GM18951 (cell line): ENCODE data around the gene KDM4B.

Source experiments
- POLR2A ChIP-seq: IDR thresholded peaks from 4 replicates; pipeline ENCODE4 v1.6.1; 2011; ENCODE audit warnings: mild to moderate bottlenecking; ENCODE audit not compliant: insufficient read length, insufficient read depth; ENCODE audit errors: extremely low read depth
- in situ Hi-C: fragments of 300-500 bp; cut with MboI; formaldehyde crosslinking; loops from one replicate; pipeline ENCODE4 v1.12.0; 2022; ENCODE audit warnings: low sequenced_read_pairs, mixed read lengths, inconsistent platforms; ENCODE audit not compliant: unreplicated experiment

The KDM4B gene

DNA sequence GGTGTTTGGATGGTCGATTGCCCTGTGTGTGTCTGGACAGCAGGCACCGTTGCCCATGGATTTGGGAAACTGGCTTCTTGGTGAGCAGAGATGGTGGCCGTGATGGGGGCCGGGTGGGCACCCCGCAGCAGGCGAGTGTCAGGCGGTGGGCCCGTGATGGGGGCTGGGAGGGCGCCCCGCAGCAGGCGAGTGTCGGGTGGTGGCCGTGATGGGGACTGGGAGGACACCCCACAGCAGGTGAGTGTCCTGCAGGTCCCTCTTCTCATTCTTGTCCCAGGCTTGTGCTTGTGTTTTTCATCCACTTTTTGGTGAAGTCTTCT lies 86.5 kb downstream of the KDM4B start:
- no peak for TF ChIP-seq POLR2A
- in situ Hi-C loops: no loop called here

DNA sequence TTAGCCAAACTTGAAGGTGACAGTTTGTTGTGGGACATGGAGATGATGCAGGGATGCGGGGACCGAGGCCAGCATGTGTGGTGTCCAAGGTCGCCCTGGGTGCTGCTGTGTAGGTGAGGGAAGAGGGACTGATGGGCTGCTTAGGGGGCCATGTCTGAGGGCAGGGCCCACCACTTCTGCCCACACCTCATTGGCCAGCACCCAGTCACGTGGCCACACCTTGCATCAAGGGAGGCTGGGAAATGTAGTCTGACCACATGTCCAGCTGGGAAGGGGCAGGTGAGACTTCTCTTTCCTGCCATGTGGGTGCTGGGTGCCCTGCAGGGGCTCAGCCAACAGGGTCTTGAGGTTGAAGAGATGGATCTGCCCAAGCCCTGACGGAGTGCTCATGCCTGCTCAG lies 88.9 kb downstream of the KDM4B start:
- no peak for TF ChIP-seq POLR2A
- in situ Hi-C loops: no loop called here

DNA sequence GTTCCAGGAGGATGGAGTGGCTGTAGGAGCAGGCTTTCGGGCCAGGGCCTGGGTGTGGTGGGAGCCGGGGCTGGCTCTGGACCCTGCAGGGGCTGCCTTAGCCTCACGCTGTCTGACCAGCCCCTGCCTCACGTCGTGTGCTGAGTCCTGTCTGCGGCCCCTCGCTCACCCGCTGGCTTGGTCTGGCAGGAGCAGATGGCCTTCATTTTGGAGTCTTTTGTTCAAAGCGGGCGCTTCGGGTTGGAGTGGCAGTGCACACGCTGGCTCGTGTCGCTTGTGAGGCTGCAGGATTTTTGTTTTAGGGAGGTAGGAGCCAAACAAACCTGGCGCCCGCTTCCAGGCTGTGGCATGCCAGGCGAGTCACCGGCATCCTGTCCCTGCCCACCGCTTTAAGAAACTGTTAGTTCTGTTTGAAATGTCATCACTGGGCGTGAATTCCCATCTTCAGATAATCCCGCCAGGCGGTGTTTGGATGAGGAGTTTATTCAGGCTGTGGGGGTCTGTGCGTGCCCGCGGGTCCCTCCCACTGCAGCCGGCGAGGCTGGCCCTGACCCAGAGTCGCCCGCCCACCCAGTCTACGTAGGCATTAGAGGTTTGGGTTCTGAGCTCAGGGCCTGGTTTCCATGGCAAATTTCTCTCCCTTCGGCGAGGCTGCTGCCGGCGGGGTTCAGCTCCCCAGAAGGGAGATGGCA lies 89.8 kb downstream of the KDM4B start:
- no peak for TF ChIP-seq POLR2A
- in situ Hi-C loops: no loop called here

DNA sequence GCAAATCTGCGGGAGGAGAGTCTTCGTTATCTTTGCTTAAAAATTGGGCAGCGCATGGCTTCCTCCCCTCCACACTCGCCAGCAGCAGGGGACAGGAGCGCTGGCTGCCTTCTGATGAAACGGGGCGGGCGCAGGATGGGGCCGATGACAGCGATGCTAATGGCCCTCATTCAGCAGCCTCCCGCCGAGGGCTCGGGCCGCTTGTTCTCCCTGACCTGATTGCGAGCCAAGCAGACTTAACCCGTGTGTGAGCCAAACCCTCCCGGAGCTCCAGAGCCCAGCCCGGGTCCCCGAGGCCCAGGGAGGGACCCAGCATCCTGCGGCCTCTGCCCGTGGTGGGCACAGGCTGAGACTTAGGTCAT lies 90.3 kb downstream of the KDM4B start:
- in situ Hi-C loops: no loop called here
- no peak for TF ChIP-seq POLR2A

DNA sequence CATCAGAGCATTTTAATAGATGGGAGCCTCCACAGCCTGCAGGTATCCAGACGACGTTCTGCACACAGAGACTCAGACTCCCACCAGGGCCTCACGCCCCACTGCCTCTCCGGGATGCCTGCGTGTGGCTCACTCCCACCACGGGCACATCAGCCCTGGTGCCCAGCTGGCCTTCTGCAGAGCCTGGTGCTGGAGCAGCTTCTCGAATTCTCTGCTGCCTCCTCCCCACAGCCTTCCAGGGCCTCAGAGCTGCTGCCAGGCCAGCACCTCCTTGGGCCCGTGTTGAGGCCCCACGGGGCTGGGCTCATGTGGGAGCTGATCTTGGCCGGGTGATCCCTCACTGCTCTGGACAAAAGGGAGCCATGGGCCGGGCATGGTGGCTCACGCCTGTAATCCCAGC lies 90.9 kb downstream of the KDM4B start:
- in situ Hi-C loops: no loop called here
- TF ChIP-seq POLR2A: no peak

DNA sequence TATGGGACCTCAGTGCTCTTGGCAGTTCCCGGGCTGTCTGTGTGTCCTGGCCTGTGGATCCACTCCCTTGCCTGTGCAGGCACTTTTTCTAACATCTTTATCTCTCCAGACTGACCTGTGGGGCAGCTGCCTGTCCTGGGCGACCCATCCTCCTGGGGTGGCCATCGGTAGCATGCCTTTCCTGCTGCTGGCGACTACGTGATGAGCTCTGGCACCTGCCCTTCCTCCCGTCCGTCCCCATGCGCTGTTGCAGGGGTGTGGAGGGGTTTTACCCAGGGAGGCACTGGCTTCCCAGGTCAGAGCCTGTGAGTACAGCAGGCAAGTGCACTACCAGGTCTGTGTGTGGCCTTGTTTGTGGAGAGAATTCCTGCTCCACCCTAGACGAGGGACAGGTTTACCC lies 93.3 kb downstream of the KDM4B start:
- in situ Hi-C loops: no loop called here
- TF ChIP-seq POLR2A: no peak

DNA sequence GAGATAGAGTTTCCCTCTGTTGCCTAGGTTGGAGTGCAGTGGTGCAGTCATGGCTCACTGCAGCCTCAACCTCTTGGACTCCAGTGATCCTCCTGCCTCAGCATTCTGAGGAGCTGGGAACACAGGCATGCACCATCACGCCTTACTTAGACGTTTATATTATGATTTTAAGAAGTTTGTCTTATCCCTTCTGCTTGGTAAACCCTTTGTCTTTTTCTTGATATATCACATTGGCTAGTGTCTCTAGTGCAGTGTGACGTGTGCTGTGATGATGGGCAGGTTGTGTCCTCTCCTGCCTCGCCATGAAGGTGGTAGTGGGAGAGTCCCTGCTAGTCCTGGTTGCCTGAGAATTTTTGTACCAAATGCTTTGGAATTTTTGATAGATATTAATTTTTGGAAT lies 93.9 kb downstream of the KDM4B start:
- in situ Hi-C loops: no loop called here
- TF ChIP-seq POLR2A: no peak

DNA sequence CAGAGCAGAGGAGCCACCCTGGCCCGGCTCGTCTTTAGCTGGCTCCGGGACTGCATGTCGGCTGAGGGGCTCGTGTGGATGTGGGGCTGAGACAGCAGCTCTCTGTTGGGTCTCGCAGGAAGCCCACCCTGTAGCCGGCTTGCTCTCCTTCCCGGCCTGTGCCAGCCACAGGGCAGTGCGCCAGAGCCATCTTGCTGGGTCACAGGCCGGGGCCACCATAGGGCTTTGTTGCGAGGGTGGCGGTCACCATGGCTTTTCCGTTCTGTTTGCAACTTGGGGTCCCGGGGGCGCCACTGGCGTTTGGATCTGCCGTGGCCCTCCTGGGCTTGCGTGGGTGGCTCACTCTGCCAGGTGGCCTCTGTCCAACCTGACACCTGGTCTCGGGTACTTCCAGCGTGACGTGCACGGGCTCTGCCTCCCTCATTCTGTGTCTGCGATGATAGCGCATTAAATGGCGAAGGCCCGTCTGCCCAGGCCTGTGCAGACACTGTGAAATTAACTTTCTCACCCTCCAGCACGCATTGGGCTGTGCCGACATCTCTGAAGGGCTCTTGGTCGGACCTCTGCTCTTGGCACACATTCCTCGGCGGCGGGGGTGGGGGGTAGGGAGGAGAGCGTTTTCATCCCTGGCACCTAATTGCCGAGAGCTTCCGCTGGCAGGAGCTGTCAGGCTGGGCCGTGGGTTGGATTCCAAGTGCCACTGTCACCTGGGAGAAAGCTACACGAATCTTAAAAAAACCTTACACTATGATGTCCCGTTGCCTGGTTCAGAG lies 95.1 kb downstream of the KDM4B start:
- in situ Hi-C loops: no loop called here
- no peak for TF ChIP-seq POLR2A

DNA sequence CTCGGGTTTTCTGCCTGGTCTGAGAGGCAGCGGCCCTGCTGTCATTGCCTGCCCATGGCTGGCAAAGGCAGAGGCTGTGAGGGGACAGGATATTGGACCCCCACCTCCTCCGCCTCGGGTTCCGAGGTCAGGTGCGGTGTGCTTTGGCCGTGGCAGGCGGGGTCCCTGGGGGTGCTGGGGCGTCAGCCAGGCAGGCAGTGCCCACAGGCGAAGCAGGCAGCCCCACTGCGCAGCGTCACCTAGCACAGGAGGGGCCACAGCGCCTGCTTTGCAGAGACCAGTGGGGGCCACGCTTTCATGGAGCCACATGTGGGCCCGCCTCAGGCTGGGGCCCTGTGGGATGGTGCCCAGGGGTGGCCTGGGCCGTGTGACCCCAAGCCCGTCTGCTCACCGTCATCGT lies 96.0 kb downstream of the KDM4B start:
- in situ Hi-C loops: no loop called here
- no peak for TF ChIP-seq POLR2A

DNA sequence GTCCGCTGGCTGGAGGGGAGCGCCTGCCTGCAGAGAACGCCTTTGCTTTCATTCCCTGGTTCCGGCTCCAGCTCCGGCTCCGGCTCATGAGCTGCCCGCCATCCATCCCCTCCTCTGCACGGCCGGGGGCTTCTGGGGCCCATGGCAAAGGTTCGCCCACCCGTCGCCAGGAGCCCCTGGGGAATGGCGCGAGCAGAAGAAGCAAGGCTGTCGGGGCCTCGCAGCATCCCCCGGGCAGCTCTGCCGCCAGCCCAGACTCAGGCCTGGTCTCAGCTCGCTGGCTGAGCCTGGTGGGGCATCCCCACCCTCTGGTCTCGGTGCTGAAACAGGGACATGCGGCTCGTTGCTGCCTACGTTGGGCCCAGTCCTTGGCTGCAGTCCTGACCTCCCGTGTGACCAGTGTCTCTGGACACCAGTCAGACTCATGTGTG lies 96.8 kb downstream of the KDM4B start:
- in situ Hi-C loops: no loop called here
- no peak for TF ChIP-seq POLR2A

DNA sequence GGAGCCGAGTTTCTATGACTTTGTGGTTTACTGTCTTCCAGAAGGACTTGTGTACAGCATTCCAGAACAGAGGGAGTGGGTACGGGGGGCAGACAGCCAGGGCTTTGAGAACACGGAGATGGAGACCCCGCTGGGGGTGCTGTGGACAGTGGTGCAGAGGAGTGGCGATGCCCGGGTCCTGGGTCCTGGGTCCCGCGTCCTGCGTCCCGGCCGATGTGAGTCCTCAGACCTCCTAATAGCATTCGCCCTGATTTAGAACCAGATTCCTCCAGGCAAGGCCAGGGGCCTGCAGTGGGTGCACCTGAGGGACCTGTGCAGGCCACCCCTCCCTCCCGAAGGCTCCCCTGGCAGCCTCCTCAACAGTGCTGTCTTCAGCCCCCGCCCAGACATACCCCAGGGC lies 97.9 kb downstream of the KDM4B start:
- TF ChIP-seq POLR2A: no peak
- in situ Hi-C loops: no loop called here

DNA sequence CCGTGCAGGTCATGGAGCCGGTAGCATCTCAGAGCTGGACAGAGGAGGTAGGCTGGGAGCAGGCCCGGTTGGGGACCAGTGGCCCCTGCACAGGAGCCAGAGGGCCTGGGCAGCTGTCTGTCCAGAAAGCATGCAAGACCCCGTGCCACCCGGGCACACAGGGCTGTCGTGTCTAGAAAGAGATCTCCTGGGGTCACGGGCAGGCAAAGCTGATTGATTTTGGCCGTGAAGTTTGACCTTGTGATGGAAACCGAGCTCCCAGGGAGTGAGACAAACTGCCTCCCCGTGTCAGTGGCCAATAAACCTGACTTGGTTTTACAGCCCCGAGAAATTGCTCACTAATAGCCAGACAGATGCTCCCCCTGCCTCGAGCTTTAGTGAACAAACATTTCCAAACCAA lies 98.8 kb downstream of the KDM4B start:
- TF ChIP-seq POLR2A: no peak
- in situ Hi-C loops: no loop called here

DNA sequence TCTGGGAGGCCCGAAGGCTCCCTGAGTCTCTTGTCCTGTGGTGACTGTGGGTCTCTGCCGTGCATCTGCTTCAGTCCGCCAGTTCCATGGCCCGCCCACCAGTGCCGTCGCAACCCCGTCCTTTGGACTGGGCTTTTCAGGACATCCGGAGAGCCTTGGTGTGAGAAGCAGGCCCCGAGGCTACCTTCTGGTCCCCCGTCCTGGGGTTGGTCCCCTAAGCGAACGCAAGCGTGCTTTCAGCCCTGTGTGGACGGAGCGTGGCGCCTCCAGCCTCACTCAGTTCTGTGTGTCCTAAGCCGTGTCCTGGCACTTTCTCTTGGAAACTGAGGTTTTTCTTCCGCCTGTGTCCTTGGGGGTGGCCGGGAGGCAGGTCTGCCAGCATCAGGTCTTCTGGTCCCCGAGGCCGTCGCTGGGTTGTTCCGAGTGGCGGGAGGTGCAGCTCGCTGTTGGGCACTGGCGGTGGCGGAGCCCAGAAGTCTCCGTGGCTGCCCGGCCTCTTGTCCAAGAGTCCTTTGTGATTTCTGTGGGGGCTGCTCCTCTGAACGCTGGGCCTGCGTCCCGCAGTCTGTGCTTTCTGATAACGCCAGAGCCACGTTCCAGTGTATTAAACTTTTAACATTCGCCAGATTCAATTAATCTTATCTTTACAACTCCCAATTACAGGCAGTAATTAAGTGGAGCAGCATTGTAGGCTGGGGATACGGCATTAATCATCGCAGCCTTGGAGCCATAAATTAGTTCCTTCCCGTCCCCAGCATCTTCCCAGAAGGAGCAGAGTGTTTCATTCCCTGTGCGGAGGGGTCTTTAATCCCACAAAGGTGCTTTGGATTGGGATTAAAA lies 99.5 kb downstream of the KDM4B start:
- in situ Hi-C loops: no loop called here

DNA sequence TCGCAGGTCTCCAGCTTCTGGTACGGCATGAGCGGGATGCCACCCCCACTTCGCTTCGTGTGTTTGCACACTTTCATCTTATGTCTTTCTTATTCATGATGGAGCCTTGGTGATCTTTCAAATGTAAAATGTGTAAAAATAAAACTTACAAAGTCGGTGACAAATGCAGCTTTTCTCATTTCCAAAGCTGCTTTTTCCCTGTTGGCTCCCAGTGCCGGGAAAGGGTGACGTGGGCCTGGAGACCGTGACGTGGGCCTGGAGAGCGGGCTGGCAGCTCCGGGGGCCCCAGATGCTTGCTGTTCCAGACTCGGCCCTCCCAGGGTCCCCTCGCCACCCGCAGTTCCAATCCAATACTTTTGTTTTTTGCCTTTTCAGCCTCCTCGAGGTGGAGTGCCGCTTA lies 101.4 kb downstream of the KDM4B start:
- no peak for TF ChIP-seq POLR2A
- in situ Hi-C loops: no loop called here

More for the DNA sequence above, 99.5 kb downstream of the KDM4B start:
- no peak for TF ChIP-seq POLR2A
